Measurements from ENCODE around the gene CCL26. TPM values are rescaled to one million over a fixed set of nuclear protein-coding genes. Genes with fewer than 3 reads are reported as not detected.

Gene CCL26
- total and polyA plus RNA-seq, 9 of the 15 experiments (the other 6 are each of a cell fraction or from before 2014, with no cell fraction given): 2.3 to 26.8 (median 8.4) TPM

DNA sequence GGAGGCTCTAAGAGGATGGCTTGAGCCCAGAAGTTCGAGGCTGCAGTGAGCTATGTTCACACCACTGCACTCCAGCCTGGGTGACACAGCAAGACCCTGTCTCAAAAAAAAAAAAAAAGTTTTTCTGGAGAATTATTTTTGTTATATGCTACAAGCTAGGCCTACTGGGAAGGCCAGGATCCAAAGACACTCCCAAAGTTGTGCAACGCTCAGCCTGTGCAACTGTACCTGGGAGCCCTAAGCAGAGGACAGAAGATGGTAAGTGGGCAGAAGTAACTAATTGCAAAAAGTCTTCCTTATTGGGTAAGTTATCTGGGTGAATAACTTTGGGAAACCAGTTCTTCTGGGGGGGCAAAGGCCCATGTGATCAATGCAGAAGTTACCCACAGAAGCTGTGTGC, 50.6 kb downstream of the CCL26 start:
- ATAC-seq (no peak), DNase-seq (ENCODE audit: extremely low read depth in 1 of 4, low spot score in 3 of 4) (no peak), FAIRE-seq (no peak)
- ChIA-PET POLR2A (interaction anchor here (0.6 to 0.8 kb wide), 2 partner anchors 64 to 76 kb away, joined by 3 read pairs; no protein-coding TSS in a partner anchor), CTCF (ENCODE audit: low intra/inter-chr PET ratio) (no interaction called here)
- H3K79me2 ChIP-seq (ENCODE audit: control insufficient read depth, insufficient read depth, low read length): no peaks in the 10 kb centered on the region
- H3K36me3 ChIP-seq (ENCODE audit: control insufficient read depth, insufficient read depth, low read length): peaks cover 2% of the 10 kb centered on the region; the same call in 1 of the 3 replicates
- BruUV-seq (replicated peaks): no TSS peak
- TF ChIP-seq, protein P1, sequence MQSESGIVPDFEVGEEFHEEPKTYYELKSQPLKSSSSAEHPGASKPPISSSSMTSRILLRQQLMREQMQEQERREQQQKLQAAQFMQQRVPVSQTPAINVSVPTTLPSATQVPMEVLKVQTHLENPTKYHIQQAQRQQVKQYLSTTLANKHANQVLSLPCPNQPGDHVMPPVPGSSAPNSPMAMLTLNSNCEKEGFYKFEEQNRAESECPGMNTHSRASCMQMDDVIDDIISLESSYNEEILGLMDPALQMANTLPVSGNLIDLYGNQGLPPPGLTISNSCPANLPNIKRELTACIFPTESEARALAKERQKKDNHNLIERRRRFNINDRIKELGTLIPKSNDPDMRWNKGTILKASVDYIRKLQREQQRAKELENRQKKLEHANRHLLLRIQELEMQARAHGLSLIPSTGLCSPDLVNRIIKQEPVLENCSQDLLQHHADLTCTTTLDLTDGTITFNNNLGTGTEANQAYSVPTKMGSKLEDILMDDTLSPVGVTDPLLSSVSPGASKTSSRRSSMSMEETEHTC (IDR thresholded peaks at IDR 0.05): no peak
- TF ChIP-seq NCOR1 (IDR thresholded peaks at IDR 0.05): no peak
- TF ChIP-seq MTA3 (IDR thresholded peaks at IDR 0.05; ENCODE audit: borderline replicate concordance): no peak
- TF ChIP-seq, protein P2, sequence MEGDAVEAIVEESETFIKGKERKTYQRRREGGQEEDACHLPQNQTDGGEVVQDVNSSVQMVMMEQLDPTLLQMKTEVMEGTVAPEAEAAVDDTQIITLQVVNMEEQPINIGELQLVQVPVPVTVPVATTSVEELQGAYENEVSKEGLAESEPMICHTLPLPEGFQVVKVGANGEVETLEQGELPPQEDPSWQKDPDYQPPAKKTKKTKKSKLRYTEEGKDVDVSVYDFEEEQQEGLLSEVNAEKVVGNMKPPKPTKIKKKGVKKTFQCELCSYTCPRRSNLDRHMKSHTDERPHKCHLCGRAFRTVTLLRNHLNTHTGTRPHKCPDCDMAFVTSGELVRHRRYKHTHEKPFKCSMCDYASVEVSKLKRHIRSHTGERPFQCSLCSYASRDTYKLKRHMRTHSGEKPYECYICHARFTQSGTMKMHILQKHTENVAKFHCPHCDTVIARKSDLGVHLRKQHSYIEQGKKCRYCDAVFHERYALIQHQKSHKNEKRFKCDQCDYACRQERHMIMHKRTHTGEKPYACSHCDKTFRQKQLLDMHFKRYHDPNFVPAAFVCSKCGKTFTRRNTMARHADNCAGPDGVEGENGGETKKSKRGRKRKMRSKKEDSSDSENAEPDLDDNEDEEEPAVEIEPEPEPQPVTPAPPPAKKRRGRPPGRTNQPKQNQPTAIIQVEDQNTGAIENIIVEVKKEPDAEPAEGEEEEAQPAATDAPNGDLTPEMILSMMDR (IDR thresholded peaks at IDR 0.05 in 2 of 3, conservative IDR thresholded peaks at IDR 0.05 in 1 of 3; ENCODE audit: insufficient read depth in 2 of 3, low read depth in 1 of 3, low read length in 3 of 3): no peak
- TF ChIP-seq RBM34 (IDR thresholded peaks at IDR 0.05; ENCODE audit: borderline replicate concordance, insufficient read depth, low read length): no peak
- peak overlapping the region in 1 of 2 experiments; percentile 12; a peak in 1 of 4 replicates for H3K9ac ChIP-seq (ENCODE audit: insufficient read depth in 1 of 2, low read depth in 2 of 2, low read length in 2 of 2)
- H3K4me1 ChIP-seq (replicated peaks in 1 of 2; ENCODE audit: control insufficient read depth in 2 of 2, insufficient read depth in 2 of 2, low read length in 2 of 2): peaks cover 5 to 8% of the 10 kb centered on the region in 2 experiments; a peak in 1 of 5 replicates
- H4K20me1 ChIP-seq (replicated peaks; ENCODE audit: control insufficient read depth, insufficient read depth, low read length): no peaks in the 10 kb centered on the region
- intact Hi-C loops (cut with micrococcal nuclease) (no loop called here), in situ Hi-C loops (cut with MboI) (no loop called here)
- no peaks in the 10 kb centered on the region for H3K27me3 ChIP-seq (ENCODE audit: control insufficient read depth in 2 of 2, insufficient read depth in 2 of 2, low read length in 2 of 2)
- no peaks in the 10 kb centered on the region for H3K9me3 ChIP-seq (replicated peaks; ENCODE audit: control insufficient read depth, insufficient read depth, low read depth, low read length)
- H3K9me1 ChIP-seq (ENCODE audit: control insufficient read depth, insufficient read depth, low read length): no peaks in the 10 kb centered on the region
- H3K4me3 ChIP-seq: no peak overlapping the region
- no peak overlapping the region for H3K4me2 ChIP-seq (ENCODE audit: insufficient read depth, low read length)
- 35% methylated on average over 2 of the region's 2 CpGs for WGBS (ENCODE audit: insufficient coverage, low coverage, missing lambda C conversion rate)
- H3K27ac ChIP-seq (ENCODE audit: extremely low read depth, low read depth, low read length): no peak overlapping the region
- H2AFZ ChIP-seq (ENCODE audit: low read depth, low read length): no peak overlapping the region
